ENCODE data around the gene WASF1.
"Not testable (repeated sequence)": the region's sequence is repeated elsewhere in the genome, so short reads cannot be mapped to it uniquely, and the experiment has no call there.

The WASF1 gene

GRCh38 chr6:110095101-110095500, 84.4 kb downstream of the WASF1 start:
- H3K9me3 ChIP-seq (ENCODE audit: control insufficient read depth, low read length) = no peaks in the 10 kb centered on the region
- no peaks in the 10 kb centered on the region for H3K36me3 ChIP-seq (ENCODE audit: control insufficient read depth, insufficient read depth, low read length)
- no peak overlapping the region for H3K27ac ChIP-seq (ENCODE audit: insufficient read depth, low read depth, low read length, poor library complexity, severe bottlenecking)
- H3K27me3 ChIP-seq (ENCODE audit: control insufficient read depth, insufficient read depth, low read length, poor library complexity, severe bottlenecking) = no peaks in the 10 kb centered on the region
- 94 to 97% methylated on average over 1 of the region's 1 CpG for WGBS, 2 experiments
- no peak overlapping the region for H3K4me3 ChIP-seq (ENCODE audit: insufficient read depth, low read depth, low read length)
- peaks cover 9% of the 10 kb centered on the region for H3K4me1 ChIP-seq (ENCODE audit: control insufficient read depth, insufficient read depth, low read length)

- no peaks in the 10 kb centered on the region for H3K27me3 ChIP-seq (ENCODE audit: control insufficient read depth, insufficient read depth, low read length, poor library complexity, severe bottlenecking)
- H3K4me1 ChIP-seq (ENCODE audit: control insufficient read depth, insufficient read depth, low read length) = peaks cover 9% of the 10 kb centered on the region
These were observed 85.5 kb downstream of the WASF1 start for GRCh38 chr6:110093981-110094380.

GRCh38 chr6:110090876-110091275, 88.6 kb downstream of the WASF1 start:
- Histone ChIP-seq H3K4me3 (ENCODE audit: insufficient read depth, low read depth, low read length) (no peak overlapping the region), H3K4me1 (ENCODE audit: control insufficient read depth, insufficient read depth, low read length) (no peaks in the 10 kb centered on the region), H3K9me3 (ENCODE audit: control insufficient read depth, low read length) (no peaks in the 10 kb centered on the region), H3K27me3 (ENCODE audit: control insufficient read depth, insufficient read depth, low read length, poor library complexity, severe bottlenecking) (no peaks in the 10 kb centered on the region), H3K36me3 (ENCODE audit: control insufficient read depth, insufficient read depth, low read length) (no peaks in the 10 kb centered on the region), H3K27ac (ENCODE audit: insufficient read depth, low read depth, low read length, poor library complexity, severe bottlenecking) (no peak overlapping the region)

More at GRCh38 chr6:110093981-110094380, 85.5 kb downstream of the WASF1 start:
- Histone ChIP-seq H3K9me3 (ENCODE audit: control insufficient read depth, low read length) (no peaks in the 10 kb centered on the region), H3K27ac (ENCODE audit: insufficient read depth, low read depth, low read length, poor library complexity, severe bottlenecking) (no peak overlapping the region), H3K4me3 (ENCODE audit: insufficient read depth, low read depth, low read length) (no peak overlapping the region), H3K36me3 (ENCODE audit: control insufficient read depth, insufficient read depth, low read length) (no peaks in the 10 kb centered on the region)
- WGBS, 2 experiments = 95 to 100% methylated on average over 1 of the region's 1 CpG

GRCh38 chr6:110089323-110089722, 90.1 kb downstream of the WASF1 start:
- H3K4me3 ChIP-seq (ENCODE audit: insufficient read depth, low read depth, low read length) = no peak overlapping the region
- no peaks in the 10 kb centered on the region for H3K9me3 ChIP-seq (ENCODE audit: control insufficient read depth, low read length)
- H3K27me3 ChIP-seq (ENCODE audit: control insufficient read depth, insufficient read depth, low read length, poor library complexity, severe bottlenecking) = no peaks in the 10 kb centered on the region
- H3K27ac ChIP-seq (ENCODE audit: insufficient read depth, low read depth, low read length, poor library complexity, severe bottlenecking) = no peak overlapping the region
- no peaks in the 10 kb centered on the region for H3K36me3 ChIP-seq (ENCODE audit: control insufficient read depth, insufficient read depth, low read length)
- peaks cover 2% of the 10 kb centered on the region for H3K4me1 ChIP-seq (ENCODE audit: control insufficient read depth, insufficient read depth, low read length)

- Histone ChIP-seq H3K36me3 (ENCODE audit: control insufficient read depth, insufficient read depth, low read length) (no peaks in the 10 kb centered on the region), H3K9me3 (ENCODE audit: control insufficient read depth, low read length) (no peaks in the 10 kb centered on the region), H3K27ac (ENCODE audit: insufficient read depth, low read depth, low read length, poor library complexity, severe bottlenecking) (no peak overlapping the region), H3K4me3 (ENCODE audit: insufficient read depth, low read depth, low read length) (no peak overlapping the region), H3K4me1 (ENCODE audit: control insufficient read depth, insufficient read depth, low read length) (peaks cover 4% of the 10 kb centered on the region), H3K27me3 (ENCODE audit: control insufficient read depth, insufficient read depth, low read length, poor library complexity, severe bottlenecking) (no peaks in the 10 kb centered on the region)
- WGBS, 2 experiments = 91 to 97% methylated on average over 1 of the region's 2 CpGs
These were observed 94.2 kb downstream of the WASF1 start for GRCh38 chr6:110085285-110085684.

- Histone ChIP-seq H3K36me3 (ENCODE audit: control insufficient read depth, insufficient read depth, low read length) (no peaks in the 10 kb centered on the region), H3K4me1 (ENCODE audit: control insufficient read depth, insufficient read depth, low read length) (peaks cover 4% of the 10 kb centered on the region), H3K27ac (ENCODE audit: insufficient read depth, low read depth, low read length, poor library complexity, severe bottlenecking) (no peak overlapping the region), H3K4me3 (ENCODE audit: insufficient read depth, low read depth, low read length) (no peak overlapping the region), H3K27me3 (ENCODE audit: control insufficient read depth, insufficient read depth, low read length, poor library complexity, severe bottlenecking) (no peaks in the 10 kb centered on the region), H3K9me3 (ENCODE audit: control insufficient read depth, low read length) (no peaks in the 10 kb centered on the region)
- no CpG with 5 or more reads among the region's 1 CpG for WGBS, 2 experiments
These were observed 95.4 kb downstream of the WASF1 start for GRCh38 chr6:110083875-110084585.

- H3K27me3 ChIP-seq (ENCODE audit: control insufficient read depth, insufficient read depth, low read length, poor library complexity, severe bottlenecking) = no peaks in the 10 kb centered on the region
- WGBS, 2 experiments = 86 to 100% methylated on average over 1 of the region's 1 CpG
- H3K36me3 ChIP-seq (ENCODE audit: control insufficient read depth, insufficient read depth, low read length) = no peaks in the 10 kb centered on the region
- no peaks in the 10 kb centered on the region for H3K4me1 ChIP-seq (ENCODE audit: control insufficient read depth, insufficient read depth, low read length)
- no peak overlapping the region for H3K27ac ChIP-seq (ENCODE audit: insufficient read depth, low read depth, low read length, poor library complexity, severe bottlenecking)
- H3K4me3 ChIP-seq (ENCODE audit: insufficient read depth, low read depth, low read length) = no peak overlapping the region
- no peaks in the 10 kb centered on the region for H3K9me3 ChIP-seq (ENCODE audit: control insufficient read depth, low read length)
These were observed 104.1 kb downstream of the WASF1 start for GRCh38 chr6:110075406-110075805.

- not testable (repeated sequence) for H3K9me3 ChIP-seq (ENCODE audit: control insufficient read depth, low read length); H3K27ac ChIP-seq (ENCODE audit: insufficient read depth, low read depth, low read length, poor library complexity, severe bottlenecking); H3K36me3 ChIP-seq (ENCODE audit: control insufficient read depth, insufficient read depth, low read length); H3K27me3 ChIP-seq (ENCODE audit: control insufficient read depth, insufficient read depth, low read length, poor library complexity, severe bottlenecking); H3K4me3 ChIP-seq (ENCODE audit: insufficient read depth, low read depth, low read length); H3K4me1 ChIP-seq (ENCODE audit: control insufficient read depth, insufficient read depth, low read length)
These were observed 106.0 kb downstream of the WASF1 start for GRCh38 chr6:110073474-110073873.

- Histone ChIP-seq H3K27me3 (ENCODE audit: control insufficient read depth, insufficient read depth, low read length, poor library complexity, severe bottlenecking) (no peaks in the 10 kb centered on the region), H3K27ac (ENCODE audit: insufficient read depth, low read depth, low read length, poor library complexity, severe bottlenecking) (no peak overlapping the region), H3K4me3 (ENCODE audit: insufficient read depth, low read depth, low read length) (no peak overlapping the region), H3K4me1 (ENCODE audit: control insufficient read depth, insufficient read depth, low read length) (peaks cover 23% of the 10 kb centered on the region), H3K36me3 (ENCODE audit: control insufficient read depth, insufficient read depth, low read length) (no peaks in the 10 kb centered on the region), H3K9me3 (ENCODE audit: control insufficient read depth, low read length) (no peaks in the 10 kb centered on the region)
- 91 to 93% methylated on average over 8 of the region's 8 CpGs for WGBS, 2 experiments
These were observed 110.9 kb downstream of the WASF1 start for GRCh38 chr6:110068592-110068967.

GRCh38 chr6:110067837-110068591, 111.5 kb downstream of the WASF1 start:
- Histone ChIP-seq H3K27me3 (ENCODE audit: control insufficient read depth, insufficient read depth, low read length, poor library complexity, severe bottlenecking) (no peaks in the 10 kb centered on the region), H3K36me3 (ENCODE audit: control insufficient read depth, insufficient read depth, low read length) (no peaks in the 10 kb centered on the region), H3K4me3 (ENCODE audit: insufficient read depth, low read depth, low read length) (no peak overlapping the region), H3K4me1 (ENCODE audit: control insufficient read depth, insufficient read depth, low read length) (peaks cover 29% of the 10 kb centered on the region), H3K27ac (ENCODE audit: insufficient read depth, low read depth, low read length, poor library complexity, severe bottlenecking) (no peak overlapping the region), H3K9me3 (ENCODE audit: control insufficient read depth, low read length) (no peaks in the 10 kb centered on the region)
- 48 to 64% methylated on average over 5 of the region's 6 CpGs for WGBS, 2 experiments

Data from ectodermal cell (in vitro differentiated cells).